Measurements from ENCODE around the gene ADAMTS5. TPM values are rescaled to one million over a fixed set of nuclear protein-coding genes. Genes with fewer than 3 reads are reported as not detected.

Gene ADAMTS5
- polyA plus RNA-seq (2011; rRNA removed) (not detected in 2 replicates), polyA plus RNA-seq (2017; fragmentation: RNase III; extraction: RNeasy Plus Mini Kit Qiagen cat#74134 plus additional on column Dnase treatment) (not detected in 3 replicates), polyA minus RNA-seq (2011; rRNA and poly(A)+ RNA removed) (not detected in 2 replicates)
- polyA plus RNA-seq (2012; cell fraction: cytosol; rRNA removed): not detected in 2 replicates
- polyA plus RNA-seq (2012; cell fraction: nucleus; rRNA removed): not detected in 2 replicates

DNA sequence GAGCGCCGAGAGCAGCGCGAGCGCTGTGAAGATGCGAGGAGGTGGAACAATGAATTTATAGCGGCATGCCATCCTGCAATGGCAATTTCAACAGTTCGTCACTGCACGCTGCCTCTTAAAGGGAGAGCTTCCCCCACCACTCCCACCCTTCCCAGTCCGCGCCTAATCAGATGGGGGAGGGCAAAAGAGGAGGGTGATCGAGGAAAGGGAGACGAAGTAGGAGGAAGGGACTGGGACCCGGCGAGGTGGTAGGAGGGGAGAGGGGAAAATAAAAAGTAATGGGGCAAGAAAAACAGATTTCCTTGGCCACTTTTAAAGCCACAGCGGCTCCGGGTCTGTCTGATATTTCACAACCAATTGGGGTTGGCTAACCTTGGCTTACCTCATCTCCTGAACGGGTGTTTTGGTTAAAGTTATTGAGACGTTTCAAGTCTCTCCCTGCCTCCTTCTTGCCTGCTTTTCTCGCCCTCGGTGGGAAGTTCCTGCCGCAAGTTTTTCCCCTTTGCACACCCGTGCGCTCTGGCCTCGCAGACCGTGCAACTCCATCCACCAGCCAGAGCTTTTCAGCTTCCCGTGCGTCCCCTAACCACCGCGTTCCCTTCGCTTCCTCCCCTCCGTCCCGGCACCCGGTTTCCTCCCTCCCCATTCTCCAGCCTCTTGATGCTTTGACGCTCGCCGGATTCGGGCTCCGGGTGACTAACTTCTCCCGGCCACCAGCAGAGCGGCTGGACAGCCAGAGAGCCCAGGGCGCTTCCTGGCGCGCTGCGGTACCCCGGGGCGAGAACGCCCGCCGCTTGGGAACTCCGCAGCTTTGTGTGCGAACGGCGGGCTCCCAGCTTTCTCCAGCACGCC, at the start of gene ADAMTS5:
Gene ADAMTS5, minus strand, starts transcription at position 27 of the 852 bp plus-strand sequence. CDS start 697 bp downstream, outside the sequence.
- CTCF ChIA-PET: no interaction called here
- FAIRE-seq (no peak), DNase-seq (ENCODE audit: low read depth in 1 of 2, low spot score in 1 of 2) (no peak), ATAC-seq (no peak)
- Histone ChIP-seq H3K27ac (no peak within 1 kb of the TSS), H3K4me2 (no peak within 1 kb of the TSS), H3K4me1 (no peaks in the 10 kb centered on the region), H3K9me3 (no peaks in the 10 kb centered on the region), H3K4me3 (no peak within 1 kb of the TSS)
- 20% methylated on average over 43 of the region's 55 CpGs for WGBS (ENCODE audit: missing lambda C conversion rate)
- POLR2A ChIA-PET: no interaction called here
- TF ChIP-seq RNF2 (IDR thresholded peaks at IDR 0.05; ENCODE audit: borderline replicate concordance, low read depth) (no peak), CHD2 (IDR thresholded peaks at IDR 0.05; ENCODE audit: low read length, partially characterized antibody) (no peak)
- TF ChIP-seq, protein P1, sequence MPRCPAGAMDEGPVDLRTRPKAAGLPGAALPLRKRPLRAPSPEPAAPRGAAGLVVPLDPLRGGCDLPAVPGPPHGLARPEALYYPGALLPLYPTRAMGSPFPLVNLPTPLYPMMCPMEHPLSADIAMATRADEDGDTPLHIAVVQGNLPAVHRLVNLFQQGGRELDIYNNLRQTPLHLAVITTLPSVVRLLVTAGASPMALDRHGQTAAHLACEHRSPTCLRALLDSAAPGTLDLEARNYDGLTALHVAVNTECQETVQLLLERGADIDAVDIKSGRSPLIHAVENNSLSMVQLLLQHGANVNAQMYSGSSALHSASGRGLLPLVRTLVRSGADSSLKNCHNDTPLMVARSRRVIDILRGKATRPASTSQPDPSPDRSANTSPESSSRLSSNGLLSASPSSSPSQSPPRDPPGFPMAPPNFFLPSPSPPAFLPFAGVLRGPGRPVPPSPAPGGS (IDR thresholded peaks at IDR 0.05): no peak

GRCh38 chr21:27001526-27001925, 34.6 kb upstream of the ADAMTS5 start:
- 0% methylated on average over 1 of the region's 1 CpG for WGBS (ENCODE audit: missing lambda C conversion rate)
- POLR2A ChIA-PET: no interaction called here
- no peaks in the 10 kb centered on the region for H3K4me1 ChIP-seq
- CTCF ChIA-PET: no interaction called here
- no peak overlapping the region for H3K4me2 ChIP-seq
- no peaks in the 10 kb centered on the region for H3K9me3 ChIP-seq
- FAIRE-seq (no peak), DNase-seq (ENCODE audit: low read depth in 1 of 2, low spot score in 1 of 2) (no peak), ATAC-seq (no peak)
- no peak overlapping the region for H3K4me3 ChIP-seq
- no peak overlapping the region for H3K27ac ChIP-seq
- TF ChIP-seq FOSB (CRISPR knock-in tag; IDR thresholded peaks at IDR 0.05) (no peak), TFCP2L1 (CRISPR knock-in tag; IDR thresholded peaks at IDR 0.05) (no peak), RAD21 (conservative IDR thresholded peaks at IDR 0.05 in 1 of 2, IDR thresholded peaks at IDR 0.05 in 1 of 2) (no peak), POLR2AphosphoS2 (conservative IDR thresholded peaks at IDR 0.05; ENCODE audit: low read length) (no peak), CHD4 (IDR thresholded peaks at IDR 0.05; ENCODE audit: borderline replicate concordance) (no peak), ZNF302 (CRISPR knock-in tag; IDR thresholded peaks at IDR 0.05) (no peak), GATA3 (IDR thresholded peaks at IDR 0.05; ENCODE audit: borderline replicate concordance) (no peak), MYC (IDR thresholded peaks at IDR 0.05; ENCODE audit: borderline replicate concordance, low read length) (no peak), USF2 (IDR thresholded peaks at IDR 0.05) (no peak), HOXA7 (CRISPR knock-in tag; IDR thresholded peaks at IDR 0.05) (no peak), RARB (CRISPR knock-in tag; IDR thresholded peaks at IDR 0.05) (no peak)
- TF ChIP-seq, protein P1 (IDR thresholded peaks at IDR 0.05): no peak
- TF ChIP-seq, protein P2, sequence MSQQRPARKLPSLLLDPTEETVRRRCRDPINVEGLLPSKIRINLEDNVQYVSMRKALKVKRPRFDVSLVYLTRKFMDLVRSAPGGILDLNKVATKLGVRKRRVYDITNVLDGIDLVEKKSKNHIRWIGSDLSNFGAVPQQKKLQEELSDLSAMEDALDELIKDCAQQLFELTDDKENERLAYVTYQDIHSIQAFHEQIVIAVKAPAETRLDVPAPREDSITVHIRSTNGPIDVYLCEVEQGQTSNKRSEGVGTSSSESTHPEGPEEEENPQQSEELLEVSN (IDR thresholded peaks at IDR 0.05; ENCODE audit: borderline replicate concordance, low read depth): no peak
- TF ChIP-seq, protein P3, sequence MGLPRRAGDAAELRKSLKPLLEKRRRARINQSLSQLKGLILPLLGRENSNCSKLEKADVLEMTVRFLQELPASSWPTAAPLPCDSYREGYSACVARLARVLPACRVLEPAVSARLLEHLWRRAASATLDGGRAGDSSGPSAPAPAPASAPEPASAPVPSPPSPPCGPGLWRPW (IDR thresholded peaks at IDR 0.05): no peak

DNA sequence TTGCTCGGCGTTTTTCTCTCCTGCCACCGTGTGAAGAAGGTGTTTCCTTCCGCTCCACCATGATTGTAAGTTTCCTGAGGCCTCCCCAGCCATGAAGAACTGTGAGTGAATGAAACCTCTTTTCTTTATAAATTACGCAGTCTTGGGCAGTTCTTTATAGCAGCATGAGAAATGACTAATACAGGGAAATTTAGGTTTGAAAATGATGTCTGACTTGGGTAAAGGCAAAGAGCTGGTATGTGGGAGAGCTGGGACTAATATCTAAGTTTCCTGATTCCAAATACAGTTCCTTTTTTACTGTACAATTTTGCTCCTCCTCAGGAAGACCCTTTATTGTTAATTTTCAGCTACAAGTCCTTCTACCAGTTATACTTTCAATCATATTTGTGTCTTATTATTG, 16.7 kb upstream of the ADAMTS5 start:
- POLR2A ChIA-PET: no interaction called here

More for the DNA sequence above, 16.7 kb upstream of the ADAMTS5 start:
- H3K9me3 ChIP-seq: no peaks in the 10 kb centered on the region
- no peak overlapping the region for H3K4me2 ChIP-seq
- CTCF ChIA-PET: interaction anchor here (1.0 kb wide), 1 partner anchor 50 kb away, joined by 3 read pairs; no protein-coding TSS in a partner anchor
- no peaks in the 10 kb centered on the region for H3K4me1 ChIP-seq
- TF ChIP-seq EHF (CRISPR knock-in tag; IDR thresholded peaks at IDR 0.05): no peak
- TF ChIP-seq, protein P4, sequence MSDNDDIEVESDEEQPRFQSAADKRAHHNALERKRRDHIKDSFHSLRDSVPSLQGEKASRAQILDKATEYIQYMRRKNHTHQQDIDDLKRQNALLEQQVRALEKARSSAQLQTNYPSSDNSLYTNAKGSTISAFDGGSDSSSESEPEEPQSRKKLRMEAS (IDR thresholded peaks at IDR 0.05): no peak
- no peak for TF ChIP-seq HOXB13 (CRISPR knock-in tag; IDR thresholded peaks at IDR 0.05; ENCODE audit: low read depth)
- TF ChIP-seq FOSL2 (IDR thresholded peaks at IDR 0.05): no peak
- no peak for TF ChIP-seq FOSL2 (CRISPR knock-in tag; IDR thresholded peaks at IDR 0.05)
- TF ChIP-seq CHD2 (IDR thresholded peaks at IDR 0.05; ENCODE audit: low read length, partially characterized antibody): no peak
- no peak for TF ChIP-seq FOXS1 (CRISPR knock-in tag; IDR thresholded peaks at IDR 0.05)
- no peak for TF ChIP-seq RARB (CRISPR knock-in tag; IDR thresholded peaks at IDR 0.05)
- no peak for TF ChIP-seq NR3C1 (IDR thresholded peaks at IDR 0.05)
- H3K27ac ChIP-seq: no peak overlapping the region
- FAIRE-seq (no peak), DNase-seq (ENCODE audit: low read depth in 1 of 2, low spot score in 1 of 2) (no peak), ATAC-seq (no peak)
- WGBS (ENCODE audit: missing lambda C conversion rate): 3% methylated on average over 5 of the region's 5 CpGs
- H3K4me3 ChIP-seq: no peak overlapping the region
